Measurements from ENCODE around the gene APOBEC3C.
"Not testable (repeated sequence)": the region's sequence is repeated elsewhere in the genome, so short reads cannot be mapped to it uniquely, and the experiment has no call there.

APOBEC3C gene

DNA sequence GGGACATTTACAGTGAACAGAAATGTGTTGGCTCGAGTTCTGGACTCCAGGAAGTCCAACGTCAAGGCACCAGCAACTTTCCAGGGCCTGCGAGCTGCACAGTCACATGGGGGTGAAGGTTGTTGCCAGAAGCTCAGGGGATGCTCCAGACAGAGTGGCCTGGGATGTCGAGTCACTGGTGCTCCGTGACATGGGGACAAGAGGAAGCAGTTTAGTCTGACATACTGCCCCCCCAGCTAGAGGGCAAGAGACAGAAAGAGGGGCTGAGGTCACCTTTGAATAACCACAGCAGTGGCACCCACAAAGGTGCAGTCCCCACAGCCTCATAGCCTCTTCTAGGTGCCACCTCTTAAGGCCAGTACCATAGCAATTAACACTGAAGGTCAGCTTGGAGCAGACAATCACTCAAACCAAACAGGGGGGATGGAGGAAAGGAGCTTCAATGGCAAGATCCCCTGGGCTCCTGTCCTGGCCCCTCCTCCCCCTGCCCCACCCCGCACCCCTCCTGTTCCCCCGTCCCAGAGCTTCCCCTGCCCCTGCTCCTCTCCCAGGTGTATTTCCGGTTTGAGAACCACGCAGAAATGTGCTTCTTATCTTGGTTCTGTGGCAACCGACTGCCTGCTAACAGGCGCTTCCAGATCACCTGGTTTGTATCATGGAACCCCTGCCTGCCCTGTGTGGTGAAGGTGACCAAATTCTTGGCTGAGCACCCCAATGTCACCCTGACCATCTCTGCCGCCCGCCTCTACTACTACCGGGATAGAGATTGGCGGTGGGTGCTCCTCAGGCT lies 10.7 kb downstream of the APOBEC3C start:
- DNase-seq = no peak

DNA sequence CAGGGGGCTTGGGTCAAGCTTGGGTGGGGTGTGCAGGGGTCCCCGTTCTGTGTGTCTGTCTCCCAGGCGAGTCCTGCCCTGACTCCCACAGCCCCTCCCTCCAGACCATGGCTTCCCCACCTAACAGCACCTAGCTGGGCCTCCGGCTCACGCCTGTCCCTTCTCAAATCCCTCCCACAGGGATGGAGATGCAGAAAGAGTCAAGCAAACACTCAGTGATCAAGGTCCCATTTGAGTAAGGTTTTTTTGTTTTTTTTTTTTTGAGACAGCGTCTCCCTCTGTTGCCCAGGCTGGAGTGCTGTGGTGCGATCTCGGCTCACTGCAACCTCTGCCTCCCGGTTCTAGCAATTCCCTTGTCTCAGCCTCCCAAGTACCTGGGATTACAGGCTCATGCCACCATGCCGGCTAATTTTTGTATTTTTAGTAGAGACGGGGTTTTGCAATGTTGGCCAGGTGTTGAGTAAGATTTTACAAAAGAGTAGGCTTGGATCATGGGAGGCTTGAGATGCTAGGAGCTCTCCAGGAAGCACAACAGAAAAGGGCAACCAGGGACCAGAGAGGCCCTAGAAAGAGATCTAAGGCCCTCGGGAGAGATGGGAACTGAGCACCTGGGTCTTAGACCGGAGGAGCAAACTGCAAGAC lies 12.6 kb downstream of the APOBEC3C start:
- no peak for DNase-seq

DNA sequence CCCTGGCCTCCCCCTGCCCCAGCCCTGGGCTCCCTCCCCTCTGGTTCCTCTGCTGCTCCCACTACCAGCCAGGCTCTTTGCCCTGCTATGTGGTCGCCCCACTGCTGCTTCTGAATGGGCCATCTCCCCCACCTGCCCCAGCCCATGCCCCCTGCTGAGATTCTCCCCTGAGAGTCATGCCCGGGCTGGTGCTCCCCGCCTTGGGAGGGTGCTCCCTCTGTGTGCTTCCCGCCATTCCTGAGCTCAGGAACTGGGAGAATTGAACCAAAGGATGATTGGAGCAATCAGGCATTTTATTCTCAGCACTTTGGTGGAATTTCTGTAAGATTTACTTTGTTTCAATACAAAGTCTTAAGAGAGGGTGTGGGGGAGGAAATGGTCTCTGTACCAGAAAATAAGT lies 13.7 kb downstream of the APOBEC3C start:
- no peak for DNase-seq

DNA sequence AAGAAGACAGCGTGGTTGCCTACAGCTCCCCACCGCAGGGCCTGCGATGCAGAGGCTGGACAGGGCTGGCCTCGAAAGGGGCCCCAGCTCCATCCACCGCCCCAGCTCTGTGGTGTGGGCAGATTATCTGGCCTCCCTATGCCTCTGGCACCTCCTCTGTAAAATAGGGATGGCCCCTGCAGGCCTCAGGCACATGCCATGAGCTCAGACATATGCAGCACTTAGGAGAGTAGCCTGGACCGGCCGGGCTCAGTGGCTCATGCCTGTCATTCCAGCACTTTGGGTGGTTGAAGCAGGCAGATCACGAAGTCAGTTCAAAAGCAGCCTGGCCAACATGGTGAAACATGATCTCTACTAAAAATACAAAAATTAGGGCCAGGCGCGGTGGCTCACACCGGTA lies 14.2 kb downstream of the APOBEC3C start:
- DNase-seq = no peak

DNA sequence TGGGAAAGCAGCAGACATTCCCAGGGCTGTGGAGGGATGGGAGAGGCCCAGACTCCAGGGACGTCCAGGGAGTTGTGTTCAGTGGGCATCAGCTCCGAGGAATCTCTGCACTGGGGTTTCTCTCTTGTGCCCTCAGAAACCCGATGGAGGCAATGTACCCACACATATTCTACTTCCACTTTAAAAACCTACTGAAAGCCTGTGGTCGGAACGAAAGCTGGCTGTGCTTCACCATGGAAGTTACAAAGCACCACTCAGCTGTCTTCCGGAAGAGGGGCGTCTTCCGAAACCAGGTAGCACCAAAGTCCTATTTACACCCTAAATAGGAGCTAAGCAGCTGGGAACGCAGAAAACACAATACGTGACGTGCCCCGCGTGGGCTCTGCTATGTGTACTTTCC lies 15.2 kb downstream of the APOBEC3C start:
- no peak for DNase-seq

DNA sequence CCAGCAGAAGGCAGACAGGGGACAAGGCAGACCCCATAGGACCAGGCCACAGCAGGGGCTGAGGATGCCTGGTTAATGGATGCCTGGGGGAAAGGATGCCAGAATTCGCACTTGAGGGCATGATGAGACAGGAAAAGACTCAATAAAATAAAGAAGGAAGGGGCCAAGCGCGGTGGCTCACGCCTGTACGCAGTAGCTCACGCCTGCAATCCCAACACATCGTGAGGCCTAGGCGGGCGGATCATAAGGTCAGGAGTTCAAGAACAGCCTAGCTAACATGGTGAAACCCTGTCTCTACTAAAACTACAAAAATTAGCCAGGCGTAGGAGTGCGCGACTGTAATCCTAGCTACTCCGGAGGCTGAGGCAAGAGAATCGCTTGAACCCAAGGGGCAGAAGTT lies 16.6 kb downstream of the APOBEC3C start:
- DNase-seq = no peak

DNA sequence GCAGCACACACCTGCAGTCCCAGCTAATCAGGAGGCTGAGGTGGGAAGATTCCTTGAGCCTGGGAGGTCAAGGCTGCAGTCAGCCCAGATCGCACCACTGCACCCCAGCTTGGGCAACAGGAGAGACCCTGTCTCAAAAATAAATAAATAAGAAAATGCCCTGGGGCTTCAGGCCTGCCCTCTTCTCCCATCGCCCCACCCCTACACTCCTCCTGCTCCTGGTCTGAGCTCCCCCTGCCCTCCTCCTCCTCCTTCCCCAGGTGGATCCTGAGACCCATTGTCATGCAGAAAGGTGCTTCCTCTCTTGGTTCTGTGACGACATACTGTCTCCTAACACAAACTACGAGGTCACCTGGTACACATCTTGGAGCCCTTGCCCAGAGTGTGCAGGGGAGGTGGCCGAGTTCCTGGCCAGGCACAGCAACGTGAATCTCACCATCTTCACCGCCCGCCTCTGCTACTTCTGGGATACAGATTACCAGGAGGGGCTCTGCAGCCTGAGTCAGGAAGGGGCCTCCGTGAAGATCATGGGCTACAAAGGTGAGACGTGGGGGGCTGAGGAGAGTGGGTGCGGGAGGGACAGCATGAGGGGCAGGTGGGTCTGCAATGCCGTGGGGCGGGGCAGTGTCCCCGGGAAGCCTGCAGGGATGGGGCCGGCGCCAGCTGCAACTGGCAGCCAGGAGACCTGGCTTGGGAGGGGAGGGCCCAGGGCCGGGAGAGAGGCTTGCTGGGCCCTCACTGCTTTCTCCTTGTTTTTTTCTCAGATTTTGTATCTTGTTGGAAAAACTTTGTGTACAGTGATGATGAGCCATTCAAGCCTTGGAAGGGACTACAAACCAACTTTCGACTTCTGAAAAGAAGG lies 17.6 kb downstream of the APOBEC3C start:
- not testable (repeated sequence) for DNase-seq

DNA sequence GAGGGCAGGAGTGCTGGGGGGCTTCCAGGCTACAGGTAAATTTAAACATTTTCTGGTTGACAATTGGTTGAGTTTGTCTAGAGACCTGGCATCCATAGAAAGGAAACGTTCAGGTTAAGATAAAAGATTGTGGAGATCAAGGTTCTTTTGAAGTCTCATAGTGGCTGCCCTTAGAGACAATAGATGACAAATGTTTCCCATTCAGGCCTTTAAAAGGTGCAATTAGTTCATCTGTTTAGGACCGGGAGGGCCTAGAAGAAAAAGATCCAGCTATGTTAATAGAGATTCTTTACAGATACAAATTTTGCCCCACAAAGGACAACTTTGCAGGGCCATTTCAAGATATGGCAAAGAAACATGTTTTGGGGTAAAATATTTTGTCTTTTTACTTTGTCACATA lies 23.0 kb downstream of the APOBEC3C start:
- DNase-seq = not testable (repeated sequence)

DNA sequence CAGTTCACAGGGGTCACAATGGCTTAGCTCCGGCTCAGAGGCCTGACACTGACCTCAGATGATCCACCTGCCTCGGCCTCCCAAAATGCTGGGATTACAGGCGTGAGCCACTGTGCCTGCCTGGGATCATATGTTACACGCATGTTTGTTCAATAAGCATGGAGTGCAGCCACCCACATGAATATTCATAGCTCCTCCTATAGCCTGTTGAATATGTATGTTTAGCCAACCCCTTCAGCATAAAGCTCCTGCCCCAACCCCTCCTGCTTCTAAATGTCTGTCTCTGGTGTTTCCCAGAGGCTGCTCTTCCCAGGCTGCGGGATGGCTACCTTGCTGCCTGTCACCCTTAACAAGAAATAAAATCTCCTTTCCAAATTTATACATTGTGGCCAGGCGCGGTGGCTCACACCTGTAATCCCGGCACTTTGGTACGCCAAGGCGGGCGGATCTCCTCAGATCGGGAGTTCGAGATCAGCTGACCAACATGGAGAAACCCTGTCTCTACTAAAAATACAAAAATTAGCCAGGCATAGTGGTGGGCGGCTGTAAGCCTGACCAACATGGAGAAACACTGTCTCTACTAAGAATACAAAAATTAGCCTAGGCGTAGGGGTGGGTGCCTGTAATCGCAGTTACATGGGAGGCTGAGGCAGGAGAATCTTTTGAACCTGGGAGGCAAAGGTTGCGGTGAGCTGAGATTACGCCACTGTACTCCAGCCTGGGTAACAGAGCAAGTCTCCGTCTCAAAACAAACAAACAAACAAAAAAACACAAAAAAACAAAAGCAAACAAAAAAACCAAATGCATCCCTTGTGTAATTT lies 25.5 kb downstream of the APOBEC3C start:
- no peak for DNase-seq

DNA sequence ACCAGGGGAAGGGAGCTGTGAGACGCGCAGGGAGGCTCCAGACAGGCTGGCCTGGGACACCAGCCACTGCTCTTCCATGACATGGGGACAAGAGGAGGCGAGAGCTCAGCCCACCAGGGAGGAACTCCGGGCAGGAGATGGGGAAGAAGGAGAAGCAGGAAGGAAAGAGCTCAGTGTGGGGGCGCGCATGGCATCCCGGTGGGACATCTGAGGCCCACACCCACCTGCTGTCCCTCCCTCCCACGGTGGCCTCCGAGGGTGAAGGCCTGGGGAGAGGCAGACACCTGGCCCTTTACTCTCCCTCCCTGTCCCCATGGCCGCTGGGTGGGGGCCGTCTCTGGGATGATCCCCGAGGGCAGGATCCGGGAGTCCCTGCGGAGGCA lies 26.1 kb downstream of the APOBEC3C start:
- not testable (repeated sequence) for DNase-seq

DNA sequence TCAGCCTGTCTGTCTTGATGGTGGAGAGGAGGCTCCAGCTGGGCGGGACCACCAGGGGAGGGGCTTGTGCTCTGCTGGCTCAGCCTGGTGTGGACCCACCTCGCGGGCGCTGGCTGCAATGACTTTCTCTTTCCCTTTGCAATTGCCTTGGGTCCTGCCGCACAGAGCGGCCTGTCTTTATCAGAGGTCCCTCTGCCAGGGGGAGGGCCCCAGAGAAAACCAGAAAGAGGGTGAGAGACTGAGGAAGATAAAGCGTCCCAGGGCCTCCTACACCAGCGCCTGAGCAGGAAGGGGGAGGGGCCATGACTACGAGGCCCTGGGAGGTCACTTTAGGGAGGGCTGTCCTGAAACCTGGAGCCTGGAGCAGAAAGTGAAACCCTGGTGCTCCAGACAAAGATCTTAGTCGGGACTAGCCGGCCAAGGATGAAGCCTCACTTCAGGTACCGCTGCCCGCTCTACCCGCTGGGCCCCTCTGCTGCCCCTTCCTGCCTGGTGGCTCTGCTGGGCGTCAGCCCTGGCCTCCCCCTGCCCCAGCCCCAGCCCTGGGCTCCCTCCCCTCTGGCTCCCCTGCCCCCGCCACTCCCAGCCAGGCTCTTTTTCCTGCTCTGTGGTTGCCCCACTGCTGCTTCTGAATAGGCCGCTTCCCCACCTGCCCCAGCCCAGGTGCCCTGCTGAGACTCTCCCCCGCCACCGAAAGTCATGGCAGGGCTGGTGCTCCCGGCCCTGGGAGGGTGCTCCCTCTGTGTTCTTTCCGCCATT lies 26.7 kb downstream of the APOBEC3C start, which contains the start of gene APOBEC3F:
APOBEC3F (plus strand) TSS at position 327 of the 759 bp plus-strand sequence; CDS start at position 424, 97 bp downstream.
- peak; percentile 76 for DNase-seq

DNA sequence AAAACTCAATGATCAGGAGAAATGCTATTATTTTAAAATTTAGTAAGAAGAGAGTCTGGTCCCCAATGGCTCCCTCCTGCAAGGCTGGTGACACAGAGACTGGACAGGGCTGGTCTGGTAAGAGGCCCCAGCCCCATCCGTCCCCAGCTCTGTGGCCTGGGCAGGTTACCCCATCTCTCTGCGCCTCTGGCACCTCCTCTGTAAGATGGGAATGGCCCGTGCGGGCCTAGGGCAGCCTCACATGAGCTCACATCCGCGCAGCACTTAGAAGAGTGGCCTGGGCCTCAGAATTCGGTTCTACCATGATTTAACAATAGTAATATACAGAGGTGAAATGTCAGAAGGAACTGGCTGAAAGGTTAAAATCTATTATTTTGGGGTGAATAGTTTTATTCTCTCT lies 27.9 kb downstream of the APOBEC3C start:
- no peak for DNase-seq

DNA sequence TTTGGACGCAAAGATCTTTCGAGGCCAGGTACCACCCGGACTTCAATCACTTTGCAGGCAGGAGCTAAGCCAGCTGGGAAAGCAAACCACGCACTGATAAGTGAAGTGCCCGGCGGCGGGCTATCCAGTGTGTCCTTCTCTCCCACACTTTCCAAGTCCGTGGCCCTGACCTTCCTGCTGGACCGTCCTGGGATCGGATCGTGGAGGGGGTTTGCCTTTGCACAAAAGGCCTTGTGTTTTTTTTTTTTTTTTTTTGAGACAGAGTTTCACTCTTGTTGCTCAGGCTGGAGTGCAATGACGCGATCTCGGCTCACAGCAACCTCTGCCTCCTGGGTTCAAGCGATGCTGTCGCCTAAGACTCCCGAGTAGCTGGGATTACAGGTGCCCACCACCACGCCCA lies 29.0 kb downstream of the APOBEC3C start:
- DNase-seq = not testable (repeated sequence)

DNA sequence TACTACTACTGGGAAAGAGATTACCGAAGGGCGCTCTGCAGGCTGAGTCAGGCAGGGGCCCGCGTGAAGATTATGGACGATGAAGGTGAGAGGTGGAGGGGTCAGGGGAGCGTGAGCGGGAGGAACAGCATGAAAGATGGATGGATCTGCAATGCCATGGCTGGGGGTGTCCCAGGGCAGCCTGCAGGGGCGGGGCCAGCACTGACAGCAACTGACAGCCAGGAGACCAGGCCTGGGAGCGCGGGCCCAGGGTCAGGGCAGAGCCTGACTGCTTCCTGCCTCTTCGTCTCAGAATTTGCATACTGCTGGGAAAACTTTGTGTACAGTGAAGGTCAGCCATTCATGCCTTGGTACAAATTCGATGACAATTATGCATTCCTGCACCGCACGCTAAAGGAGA lies 31.1 kb downstream of the APOBEC3C start:
- not testable (repeated sequence) for DNase-seq

DNA sequence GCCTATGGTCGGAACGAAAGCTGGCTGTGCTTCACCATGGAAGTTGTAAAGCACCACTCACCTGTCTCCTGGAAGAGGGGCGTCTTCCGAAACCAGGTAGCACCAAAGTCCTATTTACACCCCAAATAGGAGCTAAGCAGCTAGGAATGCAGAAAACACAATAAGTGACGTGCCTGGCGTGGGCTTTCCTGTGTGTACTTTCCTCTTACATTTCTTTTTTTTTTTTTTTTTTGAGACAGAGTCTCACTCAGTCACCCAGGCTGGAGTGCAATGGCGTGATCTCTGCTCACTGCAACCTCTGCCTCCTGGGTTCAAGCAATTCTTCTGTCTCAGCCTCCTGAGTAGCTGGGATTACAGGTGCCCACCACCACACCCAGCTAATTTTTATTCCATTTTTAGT lies 35.4 kb downstream of the APOBEC3C start:
- not testable (repeated sequence) for DNase-seq

DNA sequence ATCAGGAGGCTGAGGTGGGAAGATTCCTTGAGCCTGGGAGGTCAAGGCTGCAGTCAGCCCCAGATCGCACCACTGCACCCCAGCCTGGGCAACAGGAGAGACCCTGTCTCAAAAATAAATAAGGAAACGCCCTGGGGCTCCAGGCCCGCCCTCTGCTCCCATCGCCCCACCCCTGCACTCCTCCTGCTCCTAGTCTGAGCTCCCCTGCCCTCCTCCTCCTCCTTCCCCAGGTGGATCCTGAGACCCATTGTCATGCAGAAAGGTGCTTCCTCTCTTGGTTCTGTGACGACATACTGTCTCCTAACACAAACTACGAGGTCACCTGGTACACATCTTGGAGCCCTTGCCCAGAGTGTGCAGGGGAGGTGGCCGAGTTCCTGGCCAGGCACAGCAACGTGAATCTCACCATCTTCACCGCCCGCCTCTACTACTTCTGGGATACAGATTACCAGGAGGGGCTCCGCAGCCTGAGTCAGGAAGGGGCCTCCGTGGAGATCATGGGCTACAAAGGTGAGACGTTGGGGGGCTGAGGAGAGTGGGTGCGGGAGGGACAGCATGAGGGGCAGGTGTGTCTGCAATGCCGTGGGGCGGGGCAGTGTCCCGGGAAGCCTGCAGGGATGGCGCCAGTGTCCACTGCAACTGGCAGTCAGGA lies 37.9 kb downstream of the APOBEC3C start:
- not testable (repeated sequence) for DNase-seq

DNA sequence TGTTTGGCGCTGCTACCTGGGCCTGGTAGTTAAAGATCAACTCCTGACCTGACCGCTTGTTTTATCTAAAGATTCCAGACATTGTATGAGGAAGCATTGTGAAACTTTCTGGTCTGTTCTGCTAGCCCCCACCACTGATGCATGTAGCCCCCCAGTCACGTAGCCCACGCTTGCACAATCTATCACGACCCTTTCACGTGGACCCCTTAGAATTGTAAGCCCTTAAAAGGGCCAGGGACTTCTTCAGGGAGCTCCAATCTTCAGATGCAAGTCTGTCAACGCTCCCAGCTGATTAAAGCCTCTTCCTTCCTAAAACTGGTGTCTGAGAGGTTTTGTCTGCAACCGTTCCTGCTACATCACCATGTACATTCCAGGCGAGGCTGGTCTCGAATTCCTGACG lies 41.6 kb downstream of the APOBEC3C start:
- DNase-seq = no peak

DNA sequence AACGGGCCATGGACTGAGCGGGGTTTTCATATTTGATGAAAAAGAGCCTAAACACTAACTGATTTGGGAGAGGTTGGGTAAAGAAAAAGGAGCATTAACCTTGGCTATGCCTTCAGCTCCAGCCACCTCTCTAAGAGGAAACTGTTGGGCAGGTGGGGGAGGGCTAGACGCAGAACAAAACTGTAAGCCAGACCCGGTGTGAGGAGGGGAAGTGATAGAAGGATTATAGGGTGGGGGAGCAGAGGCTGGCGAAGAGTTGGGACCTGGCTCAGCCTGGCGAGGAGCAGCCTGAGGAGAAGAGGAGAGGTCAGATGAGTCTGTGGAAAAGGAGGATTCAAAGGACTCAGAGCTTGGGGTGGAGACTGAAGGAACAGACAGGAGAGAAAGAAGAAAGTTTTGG lies 47.2 kb downstream of the APOBEC3C start:
- not testable (repeated sequence) for DNase-seq

DNA sequence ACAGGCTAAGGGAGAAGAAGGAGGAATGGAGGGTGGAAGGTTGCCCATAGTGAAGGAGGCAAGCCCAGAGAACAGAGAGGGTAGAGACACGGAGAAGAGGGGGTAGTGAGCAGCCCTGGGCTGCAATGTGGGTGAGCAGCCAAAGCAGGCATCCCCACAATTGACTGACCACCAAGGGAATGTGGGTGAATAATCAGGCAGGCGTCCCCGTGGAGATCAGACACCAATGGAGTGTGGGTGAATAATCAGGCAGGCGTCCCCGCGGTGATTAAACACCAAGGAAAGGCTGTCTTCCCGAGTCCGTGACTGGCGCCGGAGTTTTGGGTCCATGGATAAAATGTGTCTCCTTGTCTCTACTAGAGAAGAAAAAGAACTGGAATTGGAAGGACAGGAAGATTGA lies 47.9 kb downstream of the APOBEC3C start:
- not testable (repeated sequence) for DNase-seq

DNA sequence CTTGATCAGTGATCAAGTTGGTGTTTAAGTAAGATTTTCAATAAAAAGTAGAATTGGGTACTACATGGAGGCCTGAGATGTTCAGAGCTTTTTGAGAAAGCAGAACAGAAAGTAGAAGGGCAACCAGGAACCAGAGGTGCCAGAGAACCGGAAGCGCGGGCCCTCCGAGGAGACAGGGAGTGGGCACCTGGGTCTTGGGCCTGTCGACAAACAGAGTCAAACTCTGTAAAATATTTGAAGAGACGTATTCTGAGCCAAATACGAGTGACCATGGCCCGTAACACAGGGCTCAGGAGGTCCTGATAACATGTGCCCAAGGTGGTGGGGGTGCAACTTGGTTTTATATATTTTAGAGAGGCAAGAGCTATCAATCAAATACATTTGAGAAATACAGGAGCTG lies 49.8 kb downstream of the APOBEC3C start:
- DNase-seq = not testable (repeated sequence)

Data from inflammatory macrophage treated with lipopolysaccharide for 4 hours (primary cell).